ENCODE data around the gene AUNIP.

AUNIP gene

DNA sequence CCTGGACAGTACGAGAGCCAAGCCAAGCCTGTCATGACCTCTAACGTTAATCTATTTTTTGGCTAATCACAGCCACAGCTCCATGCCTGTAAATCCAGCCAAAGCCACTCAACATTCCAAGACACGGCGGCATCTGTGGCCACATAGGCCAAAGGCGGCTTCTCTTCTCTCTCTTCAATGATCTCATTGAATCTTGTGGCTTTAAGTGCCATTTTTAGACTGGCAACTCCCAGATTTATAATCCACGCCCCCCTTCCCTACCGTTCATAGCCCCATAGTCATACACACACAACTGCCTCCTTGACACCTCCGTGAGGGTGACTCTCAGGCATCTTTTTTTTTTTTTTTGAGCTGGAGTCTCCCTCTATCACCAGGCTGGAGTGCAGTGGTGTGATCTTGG is 64.9 kb downstream of the AUNIP start:
- no peak for DNase-seq (ENCODE audit: low read depth in 2 of 2)

- no peak for DNase-seq (ENCODE audit: low read depth in 2 of 2)
These were observed 65.6 kb downstream of the AUNIP start for GRCh38 chr1:25793585-25794170.

GRCh38 chr1:25792115-25792514 is 67.1 kb downstream of the AUNIP start:
- DNase-seq (ENCODE audit: low read depth in 2 of 2): no peak

DNA sequence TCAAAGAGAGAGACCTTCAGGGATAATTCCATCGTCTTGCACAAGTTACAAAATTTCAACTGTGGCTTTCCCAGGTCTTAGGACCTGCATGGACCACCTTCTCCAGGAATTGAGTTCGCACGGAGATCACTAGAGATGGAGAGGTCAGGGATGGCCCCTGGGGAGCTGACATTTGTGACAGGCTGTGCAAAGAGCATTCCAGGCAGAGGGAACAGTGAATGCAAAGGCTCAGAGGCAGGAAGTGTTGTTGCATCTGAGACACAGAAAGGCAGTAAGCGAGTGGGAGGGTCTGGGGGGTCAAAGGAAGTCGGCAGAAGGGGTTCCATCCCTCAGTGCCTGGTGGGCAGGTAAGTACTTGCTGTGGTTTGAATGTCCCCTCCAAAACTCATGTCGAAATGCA is 68.8 kb downstream of the AUNIP start:
- no peak for DNase-seq (ENCODE audit: low read depth in 2 of 2)

GRCh38 chr1:25787760-25788166 is 71.5 kb downstream of the AUNIP start:
- no peak for DNase-seq (ENCODE audit: low read depth in 2 of 2)

- DNase-seq (ENCODE audit: low read depth in 2 of 2): no peak
These were observed 72.1 kb downstream of the AUNIP start for GRCh38 chr1:25786887-25787759.

GRCh38 chr1:25785333-25786067 is 73.8 kb downstream of the AUNIP start:
- DNase-seq (ENCODE audit: low read depth in 2 of 2): no peak

DNA sequence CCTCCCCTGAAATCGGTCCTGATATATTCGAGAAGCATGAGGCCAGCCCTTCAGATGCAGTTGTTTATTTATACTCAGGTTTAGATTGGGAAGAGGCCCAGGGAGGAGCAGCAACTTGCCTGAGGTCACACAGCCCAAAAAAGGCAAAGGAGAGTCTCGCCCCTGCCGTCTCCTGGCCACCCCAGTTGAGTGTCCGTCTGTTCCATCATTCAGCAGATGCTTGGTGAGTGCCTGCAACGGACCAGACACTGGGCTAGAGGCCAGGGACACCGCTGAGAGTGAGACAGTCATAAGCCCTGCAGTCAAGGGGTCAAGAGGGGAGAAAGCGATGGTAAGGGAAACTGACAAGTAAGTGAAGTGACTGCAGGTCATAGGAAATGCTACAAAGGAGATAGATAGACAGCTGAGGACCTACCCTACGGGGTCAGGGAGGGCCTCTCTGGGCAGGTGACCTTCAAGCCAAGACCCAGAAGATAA is 74.6 kb downstream of the AUNIP start:
- no peak for DNase-seq (ENCODE audit: low read depth in 2 of 2)

Data from stimulated activated CD4-positive, alpha-beta T cell treated with anti-CD3 and anti-CD28 coated beads, Interleukin-1b, Interleukin-23, amount 100 ng/mL, for 4 hours (primary cell).